ENCODE measurements around the gene OR4C6.

Gene OR4C6

GRCh38 chr11:55661901-55662300 lies at the start of gene OR4C6:
OR4C6 (plus strand) TSS chr11:55662201; CDS start chr11:55665167, 2,966 bp downstream.
- Histone ChIP-seq H3K27me3 (ENCODE audit: control insufficient read depth, insufficient read depth, low read length) (no peaks in the 10 kb centered on the region), H3K36me3 (ENCODE audit: control insufficient read depth, insufficient read depth, low read length) (no peaks in the 10 kb centered on the region), H3K4me1 (ENCODE audit: control insufficient read depth, insufficient read depth, low read length) (no peaks in the 10 kb centered on the region), H3K9ac (ENCODE audit: low read length) (no peak within 1 kb of the TSS), H3K9me3 (ENCODE audit: control insufficient read depth, low read length) (no peaks in the 10 kb centered on the region), H3K4me3 (ENCODE audit: low read length) (no peak within 1 kb of the TSS)

GRCh38 chr11:55624531-55624930 lies 37.5 kb upstream of the OR4C6 start:
- no peak overlapping the region for H3K9ac ChIP-seq (ENCODE audit: low read length)
- H3K36me3 ChIP-seq (ENCODE audit: control insufficient read depth, insufficient read depth, low read length) = no peaks in the 10 kb centered on the region
- H3K9me3 ChIP-seq (ENCODE audit: control insufficient read depth, low read length) = no peaks in the 10 kb centered on the region
- no peaks in the 10 kb centered on the region for H3K4me1 ChIP-seq (ENCODE audit: control insufficient read depth, insufficient read depth, low read length)
- H3K27me3 ChIP-seq (ENCODE audit: control insufficient read depth, insufficient read depth, low read length) = no peaks in the 10 kb centered on the region
- H3K4me3 ChIP-seq (ENCODE audit: low read length) = no peak overlapping the region

GRCh38 chr11:55634813-55635212 lies 27.2 kb upstream of the OR4C6 start, which contains the start of gene OR4P4:
OR4P4 (plus strand) TSS chr11:55635113.
- no peaks in the 10 kb centered on the region for H3K9me3 ChIP-seq (ENCODE audit: control insufficient read depth, low read length)
- H3K36me3 ChIP-seq (ENCODE audit: control insufficient read depth, insufficient read depth, low read length) = no peaks in the 10 kb centered on the region
- H3K27me3 ChIP-seq (ENCODE audit: control insufficient read depth, insufficient read depth, low read length) = no peaks in the 10 kb centered on the region

GRCh38 chr11:55648027-55648426 lies 14.0 kb upstream of the OR4C6 start, which contains the start of gene OR4S2:
OR4S2 (plus strand) TSS chr11:55648327; CDS start chr11:55650904, 2,577 bp downstream.
- Histone ChIP-seq H3K27me3 (ENCODE audit: control insufficient read depth, insufficient read depth, low read length) (no peaks in the 10 kb centered on the region), H3K4me1 (ENCODE audit: control insufficient read depth, insufficient read depth, low read length) (no peaks in the 10 kb centered on the region), H3K9me3 (ENCODE audit: control insufficient read depth, low read length) (no peaks in the 10 kb centered on the region), H3K36me3 (ENCODE audit: control insufficient read depth, insufficient read depth, low read length) (no peaks in the 10 kb centered on the region), H3K4me3 (ENCODE audit: low read length) (no peak within 1 kb of the TSS), H3K9ac (ENCODE audit: low read length) (no peak within 1 kb of the TSS)

More at GRCh38 chr11:55634813-55635212, 27.2 kb upstream of the OR4C6 start, which contains the start of gene OR4P4:
- H3K4me3 ChIP-seq (ENCODE audit: low read length) = no peak within 1 kb of the TSS
- no peaks in the 10 kb centered on the region for H3K4me1 ChIP-seq (ENCODE audit: control insufficient read depth, insufficient read depth, low read length)
- H3K9ac ChIP-seq (ENCODE audit: low read length) = no peak within 1 kb of the TSS

GRCh38 chr11:55652560-55652959 lies 9.4 kb upstream of the OR4C6 start:
- Histone ChIP-seq H3K4me1 (ENCODE audit: control insufficient read depth, insufficient read depth, low read length) (no peaks in the 10 kb centered on the region), H3K27me3 (ENCODE audit: control insufficient read depth, insufficient read depth, low read length) (no peaks in the 10 kb centered on the region), H3K9ac (ENCODE audit: low read length) (no peak overlapping the region), H3K4me3 (ENCODE audit: low read length) (no peak overlapping the region), H3K36me3 (ENCODE audit: control insufficient read depth, insufficient read depth, low read length) (no peaks in the 10 kb centered on the region), H3K9me3 (ENCODE audit: control insufficient read depth, low read length) (no peaks in the 10 kb centered on the region)

- Histone ChIP-seq H3K9ac (ENCODE audit: low read length) (no peak overlapping the region), H3K27me3 (ENCODE audit: control insufficient read depth, insufficient read depth, low read length) (no peaks in the 10 kb centered on the region), H3K4me1 (ENCODE audit: control insufficient read depth, insufficient read depth, low read length) (no peaks in the 10 kb centered on the region), H3K4me3 (ENCODE audit: low read length) (no peak overlapping the region), H3K36me3 (ENCODE audit: control insufficient read depth, insufficient read depth, low read length) (no peaks in the 10 kb centered on the region), H3K9me3 (ENCODE audit: control insufficient read depth, low read length) (no peaks in the 10 kb centered on the region)
These were observed 6.9 kb upstream of the OR4C6 start for GRCh38 chr11:55655096-55655495.

GRCh38 chr11:55658031-55658573 lies 3.9 kb upstream of the OR4C6 start:
- no peaks in the 10 kb centered on the region for H3K9me3 ChIP-seq (ENCODE audit: control insufficient read depth, low read length)
- H3K36me3 ChIP-seq (ENCODE audit: control insufficient read depth, insufficient read depth, low read length) = no peaks in the 10 kb centered on the region
- H3K4me3 ChIP-seq (ENCODE audit: low read length) = no peak overlapping the region
- no peak overlapping the region for H3K9ac ChIP-seq (ENCODE audit: low read length)
- H3K4me1 ChIP-seq (ENCODE audit: control insufficient read depth, insufficient read depth, low read length) = no peaks in the 10 kb centered on the region
- no peaks in the 10 kb centered on the region for H3K27me3 ChIP-seq (ENCODE audit: control insufficient read depth, insufficient read depth, low read length)

- Histone ChIP-seq H3K4me3 (ENCODE audit: low read length) (no peak overlapping the region), H3K9ac (ENCODE audit: low read length) (no peak overlapping the region), H3K27me3 (ENCODE audit: control insufficient read depth, insufficient read depth, low read length) (no peaks in the 10 kb centered on the region), H3K9me3 (ENCODE audit: control insufficient read depth, low read length) (no peaks in the 10 kb centered on the region), H3K36me3 (ENCODE audit: control insufficient read depth, insufficient read depth, low read length) (no peaks in the 10 kb centered on the region), H3K4me1 (ENCODE audit: control insufficient read depth, insufficient read depth, low read length) (no peaks in the 10 kb centered on the region)
These were observed 3.4 kb upstream of the OR4C6 start for GRCh38 chr11:55658608-55659007.

- Histone ChIP-seq H3K27me3 (ENCODE audit: control insufficient read depth, insufficient read depth, low read length) (no peaks in the 10 kb centered on the region), H3K4me1 (ENCODE audit: control insufficient read depth, insufficient read depth, low read length) (no peaks in the 10 kb centered on the region), H3K4me3 (ENCODE audit: low read length) (no peak overlapping the region), H3K36me3 (ENCODE audit: control insufficient read depth, insufficient read depth, low read length) (no peaks in the 10 kb centered on the region), H3K9me3 (ENCODE audit: control insufficient read depth, low read length) (no peaks in the 10 kb centered on the region), H3K9ac (ENCODE audit: low read length) (no peak overlapping the region)
These were observed 7.4 kb downstream of the OR4C6 start for GRCh38 chr11:55669376-55669775.

- Histone ChIP-seq H3K4me3 (ENCODE audit: low read length) (no peak overlapping the region), H3K36me3 (ENCODE audit: control insufficient read depth, insufficient read depth, low read length) (no peaks in the 10 kb centered on the region), H3K27me3 (ENCODE audit: control insufficient read depth, insufficient read depth, low read length) (no peaks in the 10 kb centered on the region)
These were observed 11.9 kb downstream of the OR4C6 start for GRCh38 chr11:55673860-55674259.

GRCh38 chr11:55697817-55698216 lies 35.8 kb downstream of the OR4C6 start:
- Histone ChIP-seq H3K27me3 (ENCODE audit: control insufficient read depth, insufficient read depth, low read length) (no peaks in the 10 kb centered on the region), H3K4me1 (ENCODE audit: control insufficient read depth, insufficient read depth, low read length) (no peaks in the 10 kb centered on the region), H3K9ac (ENCODE audit: low read length) (no peak overlapping the region), H3K4me3 (ENCODE audit: low read length) (no peak overlapping the region), H3K9me3 (ENCODE audit: control insufficient read depth, low read length) (peaks cover 7% of the 10 kb centered on the region), H3K36me3 (ENCODE audit: control insufficient read depth, insufficient read depth, low read length) (no peaks in the 10 kb centered on the region)

More at GRCh38 chr11:55673860-55674259, 11.9 kb downstream of the OR4C6 start:
- Histone ChIP-seq H3K4me1 (ENCODE audit: control insufficient read depth, insufficient read depth, low read length) (no peaks in the 10 kb centered on the region), H3K9me3 (ENCODE audit: control insufficient read depth, low read length) (no peaks in the 10 kb centered on the region), H3K9ac (ENCODE audit: low read length) (no peak overlapping the region)

- Histone ChIP-seq H3K4me3 (ENCODE audit: low read length) (no peak overlapping the region), H3K9ac (ENCODE audit: low read length) (no peak overlapping the region), H3K9me3 (ENCODE audit: control insufficient read depth, low read length) (peaks cover 7% of the 10 kb centered on the region), H3K27me3 (ENCODE audit: control insufficient read depth, insufficient read depth, low read length) (no peaks in the 10 kb centered on the region), H3K4me1 (ENCODE audit: control insufficient read depth, insufficient read depth, low read length) (no peaks in the 10 kb centered on the region), H3K36me3 (ENCODE audit: control insufficient read depth, insufficient read depth, low read length) (no peaks in the 10 kb centered on the region)
These were observed 39.4 kb downstream of the OR4C6 start for GRCh38 chr11:55701429-55701828.

GRCh38 chr11:55707029-55707428 lies 45.0 kb downstream of the OR4C6 start:
- H3K9ac ChIP-seq (ENCODE audit: low read length) = no peak overlapping the region
- H3K9me3 ChIP-seq (ENCODE audit: control insufficient read depth, low read length) = peaks cover 3% of the 10 kb centered on the region
- H3K4me1 ChIP-seq (ENCODE audit: control insufficient read depth, insufficient read depth, low read length) = no peaks in the 10 kb centered on the region
- H3K36me3 ChIP-seq (ENCODE audit: control insufficient read depth, insufficient read depth, low read length) = no peaks in the 10 kb centered on the region
- H3K4me3 ChIP-seq (ENCODE audit: low read length) = no peak overlapping the region
- H3K27me3 ChIP-seq (ENCODE audit: control insufficient read depth, insufficient read depth, low read length) = no peaks in the 10 kb centered on the region
